Measurements from ENCODE around the gene AMZ2. TPM values are rescaled to one million over a fixed set of nuclear protein-coding genes. Genes with fewer than 3 reads are reported as not detected.

The AMZ2 gene
- total and polyA plus RNA-seq, 7 donors = 31.1 to 121 (median 75.3) TPM

Other genes starting within 250 kb of the AMZ2 start
- gene KPNA2, start 212.3 kb upstream of the AMZ2 start, total RNA-seq = 10 to 100 TPM; 11.4 to 25.2 (median 18.5) TPM
- 10 to 100 TPM; 16.1 to 38.4 (median 29.7) TPM for gene KPNA2, start 212.3 kb upstream of the AMZ2 start, polyA plus RNA-seq
- gene SLC16A6, start 43.1 kb downstream of the AMZ2 start, total RNA-seq = 10 to 100 TPM in 1 of 4 donors, 1 to 10 TPM in 2, under 1 TPM in 1; 0.82 to 47.7 (median 6.4) TPM
- gene SLC16A6, start 43.1 kb downstream of the AMZ2 start, polyA plus RNA-seq = 10 to 100 TPM in 1 of 3 donors, under 1 TPM in 2; 0.75 to 31.1 (median 0.86) TPM
- gene ARSG, start 43.5 kb downstream of the AMZ2 start, total RNA-seq = 1 to 10 TPM; 2.1 to 6.1 (median 3.1) TPM
- 1 to 10 TPM; 1.7 to 3.7 (median 1.9) TPM for gene ARSG, start 43.5 kb downstream of the AMZ2 start, polyA plus RNA-seq
- 100 to 1,000 TPM in 2 of 4 donors, 10 to 100 TPM in 2; 80.3 to 197 (median 117) TPM for gene WIPI1, start 209.5 kb downstream of the AMZ2 start, total RNA-seq
- 100 to 1,000 TPM; 128 to 152 (median 136) TPM for gene WIPI1, start 209.5 kb downstream of the AMZ2 start, polyA plus RNA-seq